K562 (cell line): ENCODE results near the gene CBX4. TPM values are rescaled to one million over a fixed set of nuclear protein-coding genes. Genes with fewer than 3 reads are reported as not detected.

Source experiments
- BCOR ChIP-seq: fragments of 450-650 bp; IDR thresholded peaks from 2 replicates; pipeline ENCODE4 v1.6.1; 2016
- CUX1 ChIP-seq: fragments of 200-800 bp; sonication (Bioruptor generic); IDR thresholded peaks from 2 replicates; pipeline ENCODE4 v1.6.1; 2016; ENCODE audit warnings: missing genetic modification characterization, missing compliant biosample characterization
- E4F1 ChIP-seq: fragments of 250-450 bp; sonication (Bioruptor Pico); IDR thresholded peaks from 2 replicates; pipeline ENCODE4 v1.5.0; 2021; ENCODE audit warnings: mild to moderate bottlenecking, borderline replicate concordance
- ETV6 ChIP-seq, 3 experiments: fragments of 150-350 bp in 1 of 3; sonication (generic) in 1 of 3; formaldehyde crosslinking in 1 of 3; IDR thresholded peaks; 2 replicates each; pipeline versions ENCODE4 v1.6.1 to v1.8.0; 2014 to 2022; ENCODE audit warnings: borderline replicate concordance in 2 of 3, low read depth in 2 of 3, antibody characterized with exemption in 1 of 3, low read length in 1 of 3, mild to moderate bottlenecking in 1 of 3, missing genetic modification reagents in 1 of 3
- FOSL1 ChIP-seq: fragments of 200-800 bp; sonication (Bioruptor generic); conservative IDR thresholded peaks from 2 replicates; pipeline ENCODE4 v1.6.1; 2016; ENCODE audit warnings: missing genetic modification characterization, missing compliant biosample characterization
- HCFC1 ChIP-seq: IDR thresholded peaks from 2 replicates; pipeline ENCODE4 v1.6.1; 2012; ENCODE audit warnings: low read depth, low read length, improper control_type of control experiment
- KAT2B ChIP-seq: IDR thresholded peaks from one replicate; pipeline ENCODE4 v1.6.1; 2012; ENCODE audit warnings: low read depth, mild to moderate bottlenecking, control low read depth, inconsistent platforms, low read length, moderate library complexity
- KLF13 ChIP-seq: fragments of 450-650 bp; IDR thresholded peaks from 2 replicates; pipeline ENCODE4 v1.6.1; 2016; ENCODE audit warnings: missing genetic modification characterization, low read depth, mild to moderate bottlenecking, missing compliant biosample characterization, moderate library complexity, borderline replicate concordance
- MYBL2 ChIP-seq, 2 experiments: fragments of 450-650 bp in 1 of 2; sonication (generic) in 1 of 2; formaldehyde crosslinking in 1 of 2; IDR thresholded peaks; 2 replicates each; pipeline versions ENCODE4 v1.6.1 to v1.8.1; 2017 to 2022; ENCODE audit warnings: borderline replicate concordance in 1 of 2, inconsistent platforms in 1 of 2, low read depth in 1 of 2, mild to moderate bottlenecking in 1 of 2, missing genetic modification reagents in 1 of 2, moderate library complexity in 1 of 2
- NCOA1 ChIP-seq: fragments of 450-650 bp; IDR thresholded peaks from 2 replicates; pipeline ENCODE4 v1.6.1; 2016; ENCODE audit warnings: low read depth
- NCOA4 ChIP-seq: fragments of 450-650 bp; IDR thresholded peaks from 2 replicates; pipeline ENCODE4 v1.6.1; 2018; ENCODE audit warnings: mild to moderate bottlenecking; ENCODE audit not compliant: partially characterized antibody
- PCBP1 ChIP-seq: fragments of 200-400 bp; formaldehyde crosslinking; IDR thresholded peaks from 2 replicates; pipeline ENCODE4 v1.6.1; 2018; ENCODE audit warnings: mild to moderate bottlenecking, low read depth, low read length; ENCODE audit not compliant: poor library complexity, severe bottlenecking
- PHF8 ChIP-seq: fragments of 200-600 bp; sonication (generic); IDR thresholded peaks from 2 replicates; pipeline ENCODE4 v1.6.1; 2012; ENCODE audit warnings: mixed run types, mild to moderate bottlenecking, inconsistent platforms, low read length, moderate library complexity, borderline replicate concordance
- SMARCA5 ChIP-seq: fragments of 450-650 bp; IDR thresholded peaks from 2 replicates; pipeline ENCODE4 v1.6.1; 2016
- TBP ChIP-seq: optimal IDR thresholded peaks from 2 replicates; pipeline ENCODE3; 2011; ENCODE audit warnings: low read depth, low read length, improper control_type of control experiment
- ZBTB34 ChIP-seq: fragments of 250-450 bp; sonication (Bioruptor Pico); IDR thresholded peaks from 2 replicates; pipeline ENCODE4 v1.8.0; 2021; ENCODE audit warnings: mild to moderate bottlenecking, moderate library complexity
- ZNF165 ChIP-seq: fragments of 250-450 bp; sonication (Bioruptor Pico); IDR thresholded peaks from 2 replicates; pipeline ENCODE4 v1.4.0; 2020; ENCODE audit warnings: borderline replicate concordance
- ZNF24 ChIP-seq: fragments of 450-650 bp; IDR thresholded peaks from 2 replicates; pipeline ENCODE4 v1.6.1; 2016
- ZNF583 ChIP-seq: fragments of 250-450 bp; sonication (Bioruptor Pico); IDR thresholded peaks from 2 replicates; pipeline ENCODE4 v1.4.0; 2020
- polyA plus RNA-seq, 8 experiments: library from polyadenylated mRNA; depleted of rRNA in 4 of 8; stranded (reverse) in 5 of 8; unstranded in 3 of 8; fragments of >200 nt; fragmentation: Nextera tagmentation in 2 of 8; fragmentation: Illumina TruSeq in 1 of 8; extraction: Ambion mirVana in 2 of 8; extraction: Trizol in 1 of 8; gene quantifications; 2 replicates each; pipeline versions ENCODE4 v1.2.1 to v1.2.3, GENCODE V29; 2011 to 2014; ENCODE audit warnings: inconsistent platforms in 1 of 8, missing spikeins in 1 of 8
- total RNA-seq, 7 experiments: library from RNA; depleted of rRNA in 6 of 7; stranded (reverse); fragments of >200 nt in 6 of 7; fragmentation: Illumina TruSeq in 2 of 7; extraction: Trizol in 2 of 7; gene quantifications; 2 replicates each; pipeline versions ENCODE4 v1.2.1 to v1.2.3, GENCODE V29; 2011 to 2021; ENCODE audit warnings: low replicate concordance in 1 of 7

Gene CBX4
- total and polyA plus RNA-seq, 9 of the 15 experiments (the other 6 are each of a cell fraction or from before 2014, with no cell fraction given): 0.98 to 50.5 (median 10.0) TPM

- TF ChIP-seq E4F1 (CRISPR knock-in tag) (no peak), NCOA1 (no peak), ZNF583 (CRISPR knock-in tag) (no peak), ETV6 (IDR thresholded peaks at IDR 0.05; ENCODE audit: borderline replicate concordance in 1 of 2, low read depth in 2 of 2, low read length in 1 of 2) (no peak), ETV6 (CRISPR knock-in tag; IDR thresholded peaks at IDR 0.05; ENCODE audit: borderline replicate concordance) (no peak), CUX1 (CRISPR knock-in tag) (no peak), HCFC1 (no peak), NCOA4 (no peak), SMARCA5 (no peak), TBP (no peak), KLF13 (no peak), ZNF165 (CRISPR knock-in tag) (no peak), PCBP1 (no peak), KAT2B (no peak), BCOR (peak; percentile 77; the same call in 1 of the 2 replicates), ZNF24 (0 out of 2 replicates have a peak, but pooled peaks have one; percentile 20), MYBL2 (IDR thresholded peaks at IDR 0.05; ENCODE audit: low read depth) (no peak), MYBL2 (CRISPR knock-in tag; IDR thresholded peaks at IDR 0.05; ENCODE audit: borderline replicate concordance) (no peak), ZBTB34 (CRISPR knock-in tag) (no peak), FOSL1 (no peak), PHF8 (peak; percentile 40; the same call in 1 of the 2 replicates)
Measured at GRCh38 chr17:79802039-79802735, 37.1 kb downstream of the CBX4 start (continued).
